MCF 10A (cell line): ENCODE measurements around the gene HPN. TPM values are rescaled to one million over a fixed set of nuclear protein-coding genes. Genes with fewer than 3 reads are reported as not detected.

Experiments
- BruUV-seq: library from RNA; stranded (reverse); fragments of 400-500 nt; replicated peaks from 2 replicates; lab custom pipeline; 2021; lab: Mats Ljungman, UMichigan
- CTCF ChIA-PET: fragments of 300-600 bp; sonication (Branson Sonifier 250); formaldehyde crosslinking; extraction: SDS; loops from one replicate; lab custom pipeline; 2021; ENCODE audit warnings: antibody characterized with exemption, inconsistent platforms; lab: Yijun Ruan, JAX
- POLR2A ChIA-PET: fragments of 300-600, 350-650 bp; sonication (Branson Sonifier 250); formaldehyde crosslinking; extraction: SDS; loops from one replicate; lab custom pipeline; 2020; ENCODE audit warnings: antibody characterized with exemption, inconsistent platforms; lab: Yijun Ruan, JAX
- DNase-seq: peaks from one replicate; pipeline ENCODE4 v3.0.0-alpha.2; 2018; ENCODE audit not compliant: unreplicated experiment
- H3K27ac Mint-ChIP-seq: one replicate; pipeline ENCODE4 v1.8.0; 2022; ENCODE audit warnings: mild to moderate bottlenecking, low read depth, mixed read lengths; ENCODE audit not compliant: unreplicated experiment
- H3K27me3 Mint-ChIP-seq: one replicate; pipeline ENCODE4 v1.8.0; 2022; ENCODE audit warnings: mixed read lengths; ENCODE audit not compliant: insufficient read depth, unreplicated experiment
- H3K36me3 Mint-ChIP-seq: one replicate; pipeline ENCODE4 v1.8.0; 2022; ENCODE audit warnings: mild to moderate bottlenecking, moderate library complexity, mixed read lengths; ENCODE audit not compliant: insufficient read depth, unreplicated experiment
- H3K4me1 Mint-ChIP-seq: one replicate; pipeline ENCODE4 v1.8.0; 2022; ENCODE audit warnings: mixed read lengths; ENCODE audit not compliant: insufficient read depth, unreplicated experiment
- H3K4me3 Mint-ChIP-seq: one replicate; pipeline ENCODE4 v1.8.0; 2022; ENCODE audit warnings: mild to moderate bottlenecking, moderate library complexity, mixed read lengths; ENCODE audit not compliant: unreplicated experiment
- H3K9me3 Mint-ChIP-seq: one replicate; pipeline ENCODE4 v1.8.0; 2022; ENCODE audit warnings: mixed read lengths; ENCODE audit not compliant: unreplicated experiment
- intact Hi-C: fragments of 100-400 bp; cut with micrococcal nuclease; formaldehyde crosslinking; loops from 2 replicates; pipeline ENCODE4 v1.14.1; 2022
- total RNA-seq: library from RNA; stranded (reverse); gene quantifications from 2 replicates; pipeline ENCODE4 v1.2.3, GENCODE V29; 2022
- TF ChIP-seq, protein P1 (sequence below): fragments of 200-600 bp; IDR thresholded peaks from one replicate; pipeline ENCODE4 v1.8.0; 2022; ENCODE audit warnings: antibody characterized with exemption, mild to moderate bottlenecking; ENCODE audit not compliant: unreplicated experiment

The HPN gene
- total RNA-seq, 1 experiment from 2014 or later, result not detected

DNA sequence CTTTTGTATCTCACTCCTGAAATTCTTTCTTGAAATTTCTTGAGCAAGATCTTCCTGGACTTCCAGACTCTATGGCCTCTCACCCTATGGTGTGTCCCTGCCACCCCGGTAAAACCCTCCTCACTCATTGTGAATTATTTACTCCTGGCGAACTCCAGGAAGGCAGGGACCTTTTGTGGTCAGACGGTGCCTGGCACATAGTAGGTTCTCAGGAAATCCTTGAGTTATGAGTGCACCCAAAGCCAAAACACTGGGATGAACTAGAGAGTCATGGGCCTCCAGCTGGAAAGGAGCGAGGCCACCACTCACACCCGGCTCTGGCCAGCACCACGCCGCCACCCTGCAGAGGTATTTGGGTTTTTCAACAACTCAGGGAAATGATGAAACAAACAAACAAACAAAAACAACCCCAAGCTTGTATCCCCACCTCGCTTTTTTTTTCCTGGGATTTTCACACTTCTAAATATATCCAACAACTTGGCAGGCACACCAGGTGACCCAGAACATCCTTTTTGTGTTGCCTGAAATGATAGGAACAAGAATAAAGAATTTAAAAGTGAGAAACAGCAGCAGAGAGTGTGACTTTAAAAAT, 11.2 kb downstream of the HPN start:
- DNase-seq, result no peak
- Mint-ChIP-seq H3K4me1 (peaks cover 6% of the 10 kb centered on the region), H3K4me3 (no peak overlapping the region), H3K27me3 (peaks cover 18% of the 10 kb centered on the region), H3K27ac (no peak overlapping the region), H3K36me3 (no peaks in the 10 kb centered on the region), H3K9me3 (no peaks in the 10 kb centered on the region)
- ChIA-PET CTCF (interaction anchor here (0.7 to 8.7 kb wide), 4 partner anchors 8 to 964 kb away, joined by 3 to 75 read pairs (median 18); partner anchors contain the start of gene HPN), POLR2A (interaction anchor here (0.7 to 1.1 kb wide), 2 partner anchors 11 to 13 kb away, joined by 3 to 4 read pairs; no protein-coding TSS in a partner anchor)
- intact Hi-C loops, result no loop called here
- no TSS peak for BruUV-seq
- TF ChIP-seq, protein P1, sequence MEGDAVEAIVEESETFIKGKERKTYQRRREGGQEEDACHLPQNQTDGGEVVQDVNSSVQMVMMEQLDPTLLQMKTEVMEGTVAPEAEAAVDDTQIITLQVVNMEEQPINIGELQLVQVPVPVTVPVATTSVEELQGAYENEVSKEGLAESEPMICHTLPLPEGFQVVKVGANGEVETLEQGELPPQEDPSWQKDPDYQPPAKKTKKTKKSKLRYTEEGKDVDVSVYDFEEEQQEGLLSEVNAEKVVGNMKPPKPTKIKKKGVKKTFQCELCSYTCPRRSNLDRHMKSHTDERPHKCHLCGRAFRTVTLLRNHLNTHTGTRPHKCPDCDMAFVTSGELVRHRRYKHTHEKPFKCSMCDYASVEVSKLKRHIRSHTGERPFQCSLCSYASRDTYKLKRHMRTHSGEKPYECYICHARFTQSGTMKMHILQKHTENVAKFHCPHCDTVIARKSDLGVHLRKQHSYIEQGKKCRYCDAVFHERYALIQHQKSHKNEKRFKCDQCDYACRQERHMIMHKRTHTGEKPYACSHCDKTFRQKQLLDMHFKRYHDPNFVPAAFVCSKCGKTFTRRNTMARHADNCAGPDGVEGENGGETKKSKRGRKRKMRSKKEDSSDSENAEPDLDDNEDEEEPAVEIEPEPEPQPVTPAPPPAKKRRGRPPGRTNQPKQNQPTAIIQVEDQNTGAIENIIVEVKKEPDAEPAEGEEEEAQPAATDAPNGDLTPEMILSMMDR, result no peak

- CTCF ChIA-PET, result interaction anchor here (1.9 to 8.7 kb wide), 4 partner anchors 9 to 82 kb away, joined by 7 to 75 read pairs (median 21); partner anchors contain the start of genes HPN and LGI4
- intact Hi-C loops, result no loop called here
- no TSS peak for BruUV-seq
Measured at GRCh38 chr19:35053667-35054293, 12.3 kb downstream of the HPN start.

DNA sequence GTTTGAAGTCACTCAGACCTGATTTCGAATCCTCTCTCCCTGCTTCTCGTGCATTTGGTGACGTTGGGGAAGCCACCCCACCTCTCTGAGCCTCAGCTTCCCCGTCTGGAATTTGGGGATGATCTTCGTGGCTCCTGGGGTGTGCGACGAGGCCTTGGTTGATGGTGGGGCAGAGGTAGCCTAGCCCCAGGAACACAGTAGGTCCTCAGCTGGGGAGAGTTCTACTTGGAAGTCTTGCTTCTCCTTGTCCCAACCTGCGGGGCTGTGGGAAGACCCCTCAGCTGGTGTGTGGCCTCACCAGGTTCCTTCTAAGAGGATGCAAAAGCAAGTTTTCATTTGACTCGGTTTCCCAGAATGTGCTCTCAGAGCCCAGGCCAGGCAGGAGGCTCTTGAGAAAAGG, 13.1 kb downstream of the HPN start:
- BruUV-seq, result no TSS peak
- ChIA-PET POLR2A (no interaction called here), CTCF (interaction anchor here (0.6 to 8.7 kb wide), 12 partner anchors 10 to 1236 kb away, joined by 3 to 75 read pairs (median 4); partner anchors contain the start of genes HPN and LGI4)
- DNase-seq, result no peak
- Mint-ChIP-seq H3K4me1 (no peaks in the 10 kb centered on the region), H3K9me3 (no peaks in the 10 kb centered on the region), H3K27ac (no peak overlapping the region), H3K36me3 (no peaks in the 10 kb centered on the region), H3K4me3 (no peak overlapping the region), H3K27me3 (peaks cover 18% of the 10 kb centered on the region)
- TF ChIP-seq, protein P1, result no peak
- intact Hi-C loops, result no loop called here

More at GRCh38 chr19:35053667-35054293, 12.3 kb downstream of the HPN start:
- POLR2A ChIA-PET, result no interaction called here
- TF ChIP-seq, protein P1, result no peak
- no peak for DNase-seq
- no peaks in the 10 kb centered on the region for H3K36me3 Mint-ChIP-seq
- H3K4me1 Mint-ChIP-seq, result peaks cover 2% of the 10 kb centered on the region
- no peak overlapping the region for H3K27ac Mint-ChIP-seq
- H3K27me3 Mint-ChIP-seq, result peaks cover 18% of the 10 kb centered on the region
- H3K9me3 Mint-ChIP-seq, result no peaks in the 10 kb centered on the region
- H3K4me3 Mint-ChIP-seq, result no peak overlapping the region

GRCh38 chr19:35055715-35056179, 14.2 kb downstream of the HPN start:
- ChIA-PET POLR2A (interaction anchor here (0.9 kb wide), 1 partner anchor 99 kb away, joined by 5 read pairs; the partner anchor contains the start of gene FXYD5), CTCF (interaction anchor here (0.7 to 8.7 kb wide), 10 partner anchors 11 to 284 kb away, joined by 3 to 75 read pairs (median 6); partner anchors contain the start of genes HPN and LGI4)
- H3K27me3 Mint-ChIP-seq, result peaks cover 18% of the 10 kb centered on the region
- no peak overlapping the region for H3K4me3 Mint-ChIP-seq
- H3K4me1 Mint-ChIP-seq, result no peaks in the 10 kb centered on the region
- no TSS peak for BruUV-seq
- H3K9me3 Mint-ChIP-seq, result no peaks in the 10 kb centered on the region
- intact Hi-C loops, result no loop called here
- TF ChIP-seq, protein P1, result peak; percentile 21
- no peaks in the 10 kb centered on the region for H3K36me3 Mint-ChIP-seq
- no peak overlapping the region for H3K27ac Mint-ChIP-seq
- DNase-seq, result peak; percentile 34
